CD1c-positive myeloid dendritic cell (primary cell): ENCODE measurements around the gene TERT.

Experiments used
- DNase-seq: peaks from one replicate; pipeline ENCODE4 v3.0.0-alpha.2; 2016; ENCODE audit errors: extremely low spot score

Gene TERT

GRCh38 chr5:1219098-1219767, 75.6 kb downstream of the TERT start:
- no peak for DNase-seq

- DNase-seq: no peak
Measured at GRCh38 chr5:1218351-1219080, 76.4 kb downstream of the TERT start.

- DNase-seq: no peak
Measured at GRCh38 chr5:1217596-1218206, 77.2 kb downstream of the TERT start.

GRCh38 chr5:1216918-1217295, 78.0 kb downstream of the TERT start:
- DNase-seq: no peak

- no peak for DNase-seq
Measured at GRCh38 chr5:1216211-1216917, 78.5 kb downstream of the TERT start.

GRCh38 chr5:1215320-1216096, 79.4 kb downstream of the TERT start:
- no peak for DNase-seq

- DNase-seq: no peak
Measured at GRCh38 chr5:1214936-1215220, 80.0 kb downstream of the TERT start.

- DNase-seq: no peak
Measured at GRCh38 chr5:1214163-1214935, 80.5 kb downstream of the TERT start.

GRCh38 chr5:1213508-1214162, 81.2 kb downstream of the TERT start:
- DNase-seq: no peak

GRCh38 chr5:1212881-1213280, 82.0 kb downstream of the TERT start:
- no peak for DNase-seq

GRCh38 chr5:1212271-1212670, 82.6 kb downstream of the TERT start:
- no peak for DNase-seq

GRCh38 chr5:1211701-1212100, 83.2 kb downstream of the TERT start:
- no peak for DNase-seq

GRCh38 chr5:1210832-1211251, 84.0 kb downstream of the TERT start:
- DNase-seq: no peak

- DNase-seq: no peak
Measured at GRCh38 chr5:1209896-1210776, 84.7 kb downstream of the TERT start.

GRCh38 chr5:1209489-1209852, 85.4 kb downstream of the TERT start:
- DNase-seq: no peak

- no peak for DNase-seq
Measured at GRCh38 chr5:1208743-1209488, 86.0 kb downstream of the TERT start.

- no peak for DNase-seq
Measured at GRCh38 chr5:1208221-1208742, 86.6 kb downstream of the TERT start.

GRCh38 chr5:1207555-1207954, 87.3 kb downstream of the TERT start:
- DNase-seq: no peak
